Vagina (tissue), 2 donors: ENCODE measurements around the gene ATG2B.

Experiments used
- CTCF ChIP-seq, 3 experiments: fragments of 450-650 bp in 2 of 3; fragments of 200-600 bp in 1 of 3; sonication (generic) in 1 of 3; IDR thresholded peaks; one replicate each; pipeline ENCODE4 v1.5.1; 2017 to 2019; ENCODE audit warnings: antibody characterized with exemption in 3 of 3, mild to moderate bottlenecking in 2 of 3, moderate library complexity in 2 of 3
- POLR2A ChIP-seq, 2 donors: fragments of 450-650 bp; IDR thresholded peaks; one replicate each; pipeline ENCODE4 v1.6.1; 2017; ENCODE audit warnings: antibody characterized with exemption in 2 of 2, mild to moderate bottlenecking in 2 of 2, moderate library complexity in 2 of 2
- POLR2AphosphoS5 ChIP-seq, 2 donors: sonication (generic); formaldehyde crosslinking; IDR thresholded peaks; one replicate each; pipeline ENCODE4 v1.9.0; 2017; ENCODE audit warnings: antibody characterized with exemption in 2 of 2, mild to moderate bottlenecking in 2 of 2, low read depth in 1 of 2; ENCODE audit not compliant: insufficient read depth in 1 of 2

- TF ChIP-seq CTCF (IDR thresholded peaks at IDR 0.05), result no peak
- no peak for TF ChIP-seq POLR2A (IDR thresholded peaks at IDR 0.05)
- no peak for TF ChIP-seq POLR2AphosphoS5 (IDR thresholded peaks at IDR 0.05; ENCODE audit: insufficient read depth in 1 of 2, low read depth in 1 of 2)
These were observed 35.3 kb upstream of the ATG2B start for GRCh38 chr14:96398432-96398831.
